HEK293 (cell line): ENCODE measurements around the gene ATP13A3.

ENCODE experiments used
- CTCF ChIA-PET: fragments of 350-600 bp; formaldehyde crosslinking; extraction: SDS; loops from one replicate; lab custom pipeline; 2021; ENCODE audit warnings: antibody characterized with exemption; lab: Yijun Ruan, JAX
- POLR2A ChIA-PET: fragments of 300-600 bp; formaldehyde crosslinking; extraction: SDS; loops from one replicate; lab custom pipeline; 2020; ENCODE audit warnings: antibody characterized with exemption, inconsistent platforms; lab: Yijun Ruan, JAX
- H3K27ac ChIP-seq: fragments of 200-500 bp; sonication (Bioruptor generic); 2 replicates; pipeline ENCODE4 v1.5.1; 2014; ENCODE audit warnings: low read depth, low read length, control low read depth, inconsistent platforms; ENCODE audit errors: extremely low read depth
- H3K36me3 ChIP-seq, 2 experiments: fragments of 200-500 bp in 1 of 2; sonication (Bioruptor generic) in 1 of 2; 1 replicate in 1 of 2; 2 replicates in 1 of 2; pipeline ENCODE4 v1.5.1; 2014 to 2017; ENCODE audit warnings: inconsistent platforms in 2 of 2, low read length in 2 of 2; ENCODE audit not compliant: control insufficient read depth in 2 of 2, insufficient read depth in 1 of 2
- H3K4me1 ChIP-seq: fragments of 200-500 bp; sonication (Bioruptor generic); 2 replicates; pipeline ENCODE4 v1.5.1; 2014; ENCODE audit warnings: mild to moderate bottlenecking, low read length, inconsistent platforms; ENCODE audit not compliant: control insufficient read depth, insufficient read depth
- H3K4me3 ChIP-seq: 2 replicates; pipeline ENCODE4 v1.5.1; 2011; ENCODE audit warnings: low read depth, mild to moderate bottlenecking, control low read depth, low read length, moderate library complexity
- H3K9me3 ChIP-seq: fragments of 200-500 bp; sonication (Bioruptor generic); 2 replicates; pipeline ENCODE4 v1.5.1; 2014; ENCODE audit warnings: low read depth, low read length, inconsistent platforms; ENCODE audit not compliant: control insufficient read depth, insufficient read depth
- BCL11A ChIP-seq: fragments of 450-650 bp; formaldehyde crosslinking; IDR thresholded peaks from 2 replicates; pipeline ENCODE4 v1.5.1; 2016; ENCODE audit warnings: low read depth, missing biosample characterization, missing genetic modification characterization
- GLI2 ChIP-seq: fragments of 450-650 bp; formaldehyde crosslinking; IDR thresholded peaks from 2 replicates; pipeline ENCODE4; 2017; ENCODE audit warnings: missing biosample characterization, missing genetic modification characterization, low read depth, borderline replicate concordance
- OSR2 ChIP-seq: fragments of 450-650 bp; formaldehyde crosslinking; IDR thresholded peaks from 2 replicates; pipeline ENCODE4 v1.5.1; 2016; ENCODE audit warnings: missing biosample characterization, missing genetic modification characterization
- SP2 ChIP-seq: fragments of 450-650 bp; formaldehyde crosslinking; IDR thresholded peaks from 2 replicates; pipeline ENCODE4 v1.5.1; 2016; ENCODE audit warnings: missing biosample characterization, missing genetic modification characterization
- WT1 ChIP-seq: fragments of 450-650 bp; formaldehyde crosslinking; IDR thresholded peaks from 2 replicates; pipeline ENCODE4 v1.5.1; 2016; ENCODE audit warnings: missing biosample characterization, missing genetic modification characterization
- ZBTB1 ChIP-seq: fragments of 450-650 bp; formaldehyde crosslinking; IDR thresholded peaks from 2 replicates; pipeline ENCODE4 v1.5.1; 2016; ENCODE audit warnings: missing biosample characterization, missing genetic modification characterization
- ZBTB17 ChIP-seq: fragments of 450-650 bp; formaldehyde crosslinking; IDR thresholded peaks from 2 replicates; pipeline ENCODE4 v1.5.1; 2016; ENCODE audit warnings: missing biosample characterization, missing genetic modification characterization
- ZBTB21 ChIP-seq: fragments of 450-650 bp; formaldehyde crosslinking; IDR thresholded peaks from 2 replicates; pipeline ENCODE4 v1.5.1; 2017; ENCODE audit warnings: missing biosample characterization, missing genetic modification characterization
- ZBTB8A ChIP-seq: fragments of 450-650 bp; formaldehyde crosslinking; IDR thresholded peaks from 2 replicates; pipeline ENCODE4 v1.5.1; 2016; ENCODE audit warnings: missing biosample characterization, missing genetic modification characterization
- ZNF292 ChIP-seq: fragments of 450-650 bp; formaldehyde crosslinking; IDR thresholded peaks from 2 replicates; pipeline ENCODE4 v1.5.1; 2016; ENCODE audit warnings: low read depth, missing biosample characterization, missing genetic modification characterization, borderline replicate concordance
- ZNF366 ChIP-seq: fragments of 450-650 bp; formaldehyde crosslinking; conservative IDR thresholded peaks from 2 replicates; pipeline ENCODE4 v1.5.1; 2016; ENCODE audit warnings: missing biosample characterization, missing genetic modification characterization
- ZNF423 ChIP-seq: fragments of 450-650 bp; formaldehyde crosslinking; IDR thresholded peaks from 2 replicates; pipeline ENCODE4 v1.5.1; 2016; ENCODE audit warnings: missing biosample characterization, missing genetic modification characterization
- ZNF473 ChIP-seq: fragments of 450-650 bp; formaldehyde crosslinking; IDR thresholded peaks from 2 replicates; pipeline ENCODE4 v1.5.1; 2017; ENCODE audit warnings: missing biosample characterization, missing genetic modification characterization
- ZNF629 ChIP-seq: fragments of 450-650 bp; formaldehyde crosslinking; IDR thresholded peaks from 2 replicates; pipeline ENCODE4 v1.5.1; 2017; ENCODE audit warnings: missing biosample characterization, missing genetic modification characterization
- ZSCAN16 ChIP-seq: fragments of 450-650 bp; formaldehyde crosslinking; IDR thresholded peaks from 2 replicates; pipeline ENCODE4 v1.5.1; 2016; ENCODE audit warnings: missing biosample characterization, missing genetic modification characterization
- TF ChIP-seq, protein P1 (sequence below): fragments of 450-650 bp; formaldehyde crosslinking; conservative IDR thresholded peaks from 2 replicates; pipeline ENCODE4 v1.5.1; 2016; ENCODE audit warnings: low read depth, missing biosample characterization, missing genetic modification characterization
- TF ChIP-seq, protein P2 (sequence below): fragments of 450-650 bp; formaldehyde crosslinking; IDR thresholded peaks from 2 replicates; pipeline ENCODE4 v1.5.1; 2016; ENCODE audit warnings: missing biosample characterization, missing genetic modification characterization
- TF ChIP-seq, protein P3 (sequence below): fragments of 450-650 bp; formaldehyde crosslinking; IDR thresholded peaks from 2 replicates; pipeline ENCODE4 v1.5.1; 2017; ENCODE audit warnings: missing biosample characterization, missing genetic modification characterization
- TF ChIP-seq, protein P4 (sequence below): fragments of 450-650 bp; formaldehyde crosslinking; IDR thresholded peaks from 2 replicates; pipeline ENCODE4 v1.5.1; 2016; ENCODE audit warnings: missing biosample characterization, missing genetic modification characterization

ATP13A3 gene

DNA sequence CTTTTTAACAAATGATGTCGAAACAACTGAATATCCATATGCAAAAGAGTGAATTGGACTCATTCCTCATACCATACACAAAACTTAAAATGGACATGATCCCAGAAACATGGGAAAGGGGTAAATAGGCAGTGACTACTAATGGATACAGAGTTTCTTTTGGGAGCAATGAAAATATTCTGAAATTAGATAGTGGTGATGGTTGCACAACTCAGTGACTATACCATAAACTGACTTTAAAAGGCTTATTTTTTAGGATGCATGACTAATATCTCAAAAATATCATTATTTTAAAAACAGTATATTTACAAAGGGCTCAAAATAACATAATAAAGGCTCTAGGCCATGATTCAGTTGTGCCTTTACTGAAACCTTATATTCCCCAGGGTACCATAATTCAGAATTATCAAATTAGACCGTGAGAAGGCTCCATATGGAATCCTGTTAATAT, 16.3 kb upstream of the ATP13A3 start:
- TF ChIP-seq ZBTB1 (peak; percentile 16; the same call in 1 of the 2 replicates), GLI2 (tag by site-specific recombination) (0 out of 2 replicates have a peak, but pooled peaks have one; percentile 16), ZBTB8A (tag by site-specific recombination) (0 out of 2 replicates have a peak, but pooled peaks have one; percentile 41), ZBTB21 (no peak), ZSCAN16 (tag by site-specific recombination) (no peak), ZNF292 (tag by site-specific recombination) (no peak), OSR2 (tag by site-specific recombination) (0 out of 2 replicates have a peak, but pooled peaks have one; percentile 11), ZNF473 (tag by site-specific recombination) (no peak), BCL11A (0 out of 2 replicates have a peak, but pooled peaks have one; percentile 50), ZBTB17 (tag by site-specific recombination) (peak; percentile 28; the same call in 1 of the 2 replicates), ZNF423 (tag by site-specific recombination) (no peak), SP2 (tag by site-specific recombination) (no peak), WT1 (tag by site-specific recombination) (0 out of 2 replicates have a peak, but pooled peaks have one; percentile 23), ZNF629 (tag by site-specific recombination) (peak; percentile 44), ZNF366 (tag by site-specific recombination) (0 out of 2 replicates have a peak, but pooled peaks have one; percentile 36)
- TF ChIP-seq, protein P1, sequence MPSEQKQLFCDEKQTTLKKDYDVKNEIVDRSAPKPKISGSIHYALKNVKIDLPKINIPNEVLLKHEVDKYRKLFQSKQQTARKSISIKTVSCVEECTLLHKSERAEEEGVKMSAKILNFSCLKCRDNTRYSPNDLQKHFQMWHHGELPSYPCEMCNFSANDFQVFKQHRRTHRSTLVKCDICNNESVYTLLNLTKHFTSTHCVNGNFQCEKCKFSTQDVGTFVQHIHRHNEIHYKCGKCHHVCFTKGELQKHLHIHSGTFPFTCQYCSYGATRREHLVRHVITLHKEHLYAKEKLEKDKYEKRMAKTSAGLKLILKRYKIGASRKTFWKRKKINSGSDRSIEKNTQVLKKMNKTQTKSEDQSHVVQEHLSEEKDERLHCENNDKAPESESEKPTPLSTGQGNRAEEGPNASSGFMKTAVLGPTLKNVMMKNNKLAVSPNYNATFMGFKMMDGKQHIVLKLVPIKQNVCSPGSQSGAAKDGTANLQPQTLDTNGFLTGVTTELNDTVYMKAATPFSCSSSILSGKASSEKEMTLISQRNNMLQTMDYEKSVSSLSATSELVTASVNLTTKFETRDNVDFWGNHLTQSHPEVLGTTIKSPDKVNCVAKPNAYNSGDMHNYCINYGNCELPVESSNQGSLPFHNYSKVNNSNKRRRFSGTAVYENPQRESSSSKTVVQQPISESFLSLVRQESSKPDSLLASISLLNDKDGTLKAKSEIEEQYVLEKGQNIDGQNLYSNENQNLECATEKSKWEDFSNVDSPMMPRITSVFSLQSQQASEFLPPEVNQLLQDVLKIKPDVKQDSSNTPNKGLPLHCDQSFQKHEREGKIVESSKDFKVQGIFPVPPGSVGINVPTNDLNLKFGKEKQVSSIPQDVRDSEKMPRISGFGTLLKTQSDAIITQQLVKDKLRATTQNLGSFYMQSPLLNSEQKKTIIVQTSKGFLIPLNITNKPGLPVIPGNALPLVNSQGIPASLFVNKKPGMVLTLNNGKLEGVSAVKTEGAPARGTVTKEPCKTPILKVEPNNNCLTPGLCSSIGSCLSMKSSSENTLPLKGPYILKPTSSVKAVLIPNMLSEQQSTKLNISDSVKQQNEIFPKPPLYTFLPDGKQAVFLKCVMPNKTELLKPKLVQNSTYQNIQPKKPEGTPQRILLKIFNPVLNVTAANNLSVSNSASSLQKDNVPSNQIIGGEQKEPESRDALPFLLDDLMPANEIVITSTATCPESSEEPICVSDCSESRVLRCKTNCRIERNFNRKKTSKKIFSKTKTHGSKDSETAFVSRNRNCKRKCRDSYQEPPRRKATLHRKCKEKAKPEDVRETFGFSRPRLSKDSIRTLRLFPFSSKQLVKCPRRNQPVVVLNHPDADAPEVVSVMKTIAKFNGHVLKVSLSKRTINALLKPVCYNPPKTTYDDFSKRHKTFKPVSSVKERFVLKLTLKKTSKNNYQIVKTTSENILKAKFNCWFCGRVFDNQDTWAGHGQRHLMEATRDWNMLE: no peak
- TF ChIP-seq, protein P2, sequence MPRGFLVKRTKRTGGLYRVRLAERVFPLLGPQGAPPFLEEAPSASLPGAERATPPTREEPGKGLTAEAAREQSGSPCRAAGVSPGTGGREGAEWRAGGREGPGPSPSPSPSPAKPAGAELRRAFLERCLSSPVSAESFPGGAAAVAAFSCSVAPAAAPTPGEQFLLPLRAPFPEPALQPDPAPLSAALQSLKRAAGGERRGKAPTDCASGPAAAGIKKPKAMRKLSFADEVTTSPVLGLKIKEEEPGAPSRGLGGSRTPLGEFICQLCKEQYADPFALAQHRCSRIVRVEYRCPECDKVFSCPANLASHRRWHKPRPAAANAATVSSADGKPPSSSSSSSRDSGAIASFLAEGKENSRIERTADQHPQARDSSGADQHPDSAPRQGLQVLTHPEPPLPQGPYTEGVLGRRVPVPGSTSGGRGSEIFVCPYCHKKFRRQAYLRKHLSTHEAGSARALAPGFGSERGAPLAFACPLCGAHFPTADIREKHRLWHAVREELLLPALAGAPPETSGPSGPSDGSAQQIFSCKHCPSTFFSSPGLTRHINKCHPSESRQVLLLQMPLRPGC (tag by site-specific recombination): 0 out of 2 replicates have a peak, but pooled peaks have one; percentile 14
- TF ChIP-seq, protein P3, sequence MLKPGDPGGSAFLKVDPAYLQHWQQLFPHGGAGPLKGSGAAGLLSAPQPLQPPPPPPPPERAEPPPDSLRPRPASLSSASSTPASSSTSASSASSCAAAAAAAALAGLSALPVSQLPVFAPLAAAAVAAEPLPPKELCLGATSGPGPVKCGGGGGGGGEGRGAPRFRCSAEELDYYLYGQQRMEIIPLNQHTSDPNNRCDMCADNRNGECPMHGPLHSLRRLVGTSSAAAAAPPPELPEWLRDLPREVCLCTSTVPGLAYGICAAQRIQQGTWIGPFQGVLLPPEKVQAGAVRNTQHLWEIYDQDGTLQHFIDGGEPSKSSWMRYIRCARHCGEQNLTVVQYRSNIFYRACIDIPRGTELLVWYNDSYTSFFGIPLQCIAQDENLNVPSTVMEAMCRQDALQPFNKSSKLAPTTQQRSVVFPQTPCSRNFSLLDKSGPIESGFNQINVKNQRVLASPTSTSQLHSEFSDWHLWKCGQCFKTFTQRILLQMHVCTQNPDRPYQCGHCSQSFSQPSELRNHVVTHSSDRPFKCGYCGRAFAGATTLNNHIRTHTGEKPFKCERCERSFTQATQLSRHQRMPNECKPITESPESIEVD (tag by site-specific recombination): peak; percentile 87
- TF ChIP-seq, protein P4, sequence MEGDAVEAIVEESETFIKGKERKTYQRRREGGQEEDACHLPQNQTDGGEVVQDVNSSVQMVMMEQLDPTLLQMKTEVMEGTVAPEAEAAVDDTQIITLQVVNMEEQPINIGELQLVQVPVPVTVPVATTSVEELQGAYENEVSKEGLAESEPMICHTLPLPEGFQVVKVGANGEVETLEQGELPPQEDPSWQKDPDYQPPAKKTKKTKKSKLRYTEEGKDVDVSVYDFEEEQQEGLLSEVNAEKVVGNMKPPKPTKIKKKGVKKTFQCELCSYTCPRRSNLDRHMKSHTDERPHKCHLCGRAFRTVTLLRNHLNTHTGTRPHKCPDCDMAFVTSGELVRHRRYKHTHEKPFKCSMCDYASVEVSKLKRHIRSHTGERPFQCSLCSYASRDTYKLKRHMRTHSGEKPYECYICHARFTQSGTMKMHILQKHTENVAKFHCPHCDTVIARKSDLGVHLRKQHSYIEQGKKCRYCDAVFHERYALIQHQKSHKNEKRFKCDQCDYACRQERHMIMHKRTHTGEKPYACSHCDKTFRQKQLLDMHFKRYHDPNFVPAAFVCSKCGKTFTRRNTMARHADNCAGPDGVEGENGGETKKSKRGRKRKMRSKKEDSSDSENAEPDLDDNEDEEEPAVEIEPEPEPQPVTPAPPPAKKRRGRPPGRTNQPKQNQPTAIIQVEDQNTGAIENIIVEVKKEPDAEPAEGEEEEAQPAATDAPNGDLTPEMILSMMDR (tag by site-specific recombination): no peak
- no peaks in the 10 kb centered on the region for H3K4me1 ChIP-seq
- H3K9me3 ChIP-seq: no peaks in the 10 kb centered on the region
- no peaks in the 10 kb centered on the region for H3K36me3 ChIP-seq
- no peak overlapping the region for H3K4me3 ChIP-seq
- H3K27ac ChIP-seq: no peak overlapping the region
- POLR2A ChIA-PET: no interaction called here
- CTCF ChIA-PET: no interaction called here
